ENCODE measurements around the gene TNK2.
"Not testable (repeated sequence)": the region's sequence is repeated elsewhere in the genome, so short reads cannot be mapped to it uniquely, and the experiment has no call there.

GRCh38 chr3:195946910-195947699 is 38.8 kb upstream of the TNK2 start:
- TF ChIP-seq, protein P1, sequence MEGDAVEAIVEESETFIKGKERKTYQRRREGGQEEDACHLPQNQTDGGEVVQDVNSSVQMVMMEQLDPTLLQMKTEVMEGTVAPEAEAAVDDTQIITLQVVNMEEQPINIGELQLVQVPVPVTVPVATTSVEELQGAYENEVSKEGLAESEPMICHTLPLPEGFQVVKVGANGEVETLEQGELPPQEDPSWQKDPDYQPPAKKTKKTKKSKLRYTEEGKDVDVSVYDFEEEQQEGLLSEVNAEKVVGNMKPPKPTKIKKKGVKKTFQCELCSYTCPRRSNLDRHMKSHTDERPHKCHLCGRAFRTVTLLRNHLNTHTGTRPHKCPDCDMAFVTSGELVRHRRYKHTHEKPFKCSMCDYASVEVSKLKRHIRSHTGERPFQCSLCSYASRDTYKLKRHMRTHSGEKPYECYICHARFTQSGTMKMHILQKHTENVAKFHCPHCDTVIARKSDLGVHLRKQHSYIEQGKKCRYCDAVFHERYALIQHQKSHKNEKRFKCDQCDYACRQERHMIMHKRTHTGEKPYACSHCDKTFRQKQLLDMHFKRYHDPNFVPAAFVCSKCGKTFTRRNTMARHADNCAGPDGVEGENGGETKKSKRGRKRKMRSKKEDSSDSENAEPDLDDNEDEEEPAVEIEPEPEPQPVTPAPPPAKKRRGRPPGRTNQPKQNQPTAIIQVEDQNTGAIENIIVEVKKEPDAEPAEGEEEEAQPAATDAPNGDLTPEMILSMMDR (IDR thresholded peaks at IDR 0.05 in 4 of 5, conservative IDR thresholded peaks at IDR 0.05 in 1 of 5) = not testable (repeated sequence)
- TF ChIP-seq POLR2A (IDR thresholded peaks at IDR 0.05) = not testable (repeated sequence)

All from gastrocnemius medialis (tissue), 4 donors.